Measurements from ENCODE around the gene GAL3ST1. TPM values are rescaled to one million over a fixed set of nuclear protein-coding genes. Genes with fewer than 3 reads are reported as not detected.
"Not testable (repeated sequence)": the region's sequence is repeated elsewhere in the genome, so short reads cannot be mapped to it uniquely, and the experiment has no call there.

GAL3ST1 gene
- total RNA-seq, 2 experiments from 2014 or later = not detected

DNA sequence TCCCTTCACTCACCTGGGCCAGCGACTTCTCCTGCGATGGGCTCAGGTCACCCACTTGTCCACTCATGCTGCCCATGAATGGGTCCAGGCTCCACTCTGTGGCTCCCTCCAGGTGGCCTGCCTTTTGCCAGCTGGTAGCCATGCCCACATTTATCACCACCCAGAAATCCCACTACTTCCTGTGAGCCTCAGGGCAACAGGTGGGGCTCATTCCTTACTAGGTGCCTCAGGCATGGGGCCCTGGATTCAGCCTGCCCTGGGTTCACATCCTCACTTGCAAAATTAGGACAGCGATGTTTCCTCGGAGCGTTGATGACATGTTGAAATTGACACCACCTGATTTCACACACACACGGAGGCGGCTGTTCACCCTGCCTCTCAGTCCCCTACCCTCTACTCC is 27.8 kb downstream of the GAL3ST1 start, which contains the start of gene SEC14L6:
TSS of gene SEC14L6 (minus strand) at position 126 of the 400 bp plus-strand sequence. CDS start at position 67, 59 bp downstream.
- Histone ChIP-seq H4K20me1 (ENCODE audit: insufficient read depth, low read length) (no peaks in the 10 kb centered on the region), H3K4me3 (ENCODE audit: low read depth, low read length, poor library complexity, severe bottlenecking) (no peak within 1 kb of the TSS), H3K9me2 (ENCODE audit: insufficient read depth, low read length) (no peaks in the 10 kb centered on the region), H3K36me3 (ENCODE audit: insufficient read depth, low read length) (no peaks in the 10 kb centered on the region), H2AFZ (ENCODE audit: low read length) (no peak within 1 kb of the TSS), H3K79me2 (ENCODE audit: insufficient read depth, low read depth, low read length) (no peaks in the 10 kb centered on the region), H3K4me2 (ENCODE audit: low read length) (no peak within 1 kb of the TSS), H3K4me1 (ENCODE audit: insufficient read depth, low read length, poor library complexity, severe bottlenecking) (no peaks in the 10 kb centered on the region), H3K9me3 (ENCODE audit: low read length) (no peaks in the 10 kb centered on the region), H3K27ac (ENCODE audit: low read depth, low read length, poor library complexity, severe bottlenecking) (no peak within 1 kb of the TSS)
- intact Hi-C loops (cut with micrococcal nuclease; ENCODE audit: unreplicated experiment) = no loop called here
- BruUV-seq (replicated peaks) = no TSS peak
- POLR2A ChIA-PET = no interaction called here
- no peak for TF ChIP-seq EZH2phosphoT487 (IDR thresholded peaks at IDR 0.05; ENCODE audit: borderline replicate concordance, low read depth, low read length)
- TF ChIP-seq, protein P1, sequence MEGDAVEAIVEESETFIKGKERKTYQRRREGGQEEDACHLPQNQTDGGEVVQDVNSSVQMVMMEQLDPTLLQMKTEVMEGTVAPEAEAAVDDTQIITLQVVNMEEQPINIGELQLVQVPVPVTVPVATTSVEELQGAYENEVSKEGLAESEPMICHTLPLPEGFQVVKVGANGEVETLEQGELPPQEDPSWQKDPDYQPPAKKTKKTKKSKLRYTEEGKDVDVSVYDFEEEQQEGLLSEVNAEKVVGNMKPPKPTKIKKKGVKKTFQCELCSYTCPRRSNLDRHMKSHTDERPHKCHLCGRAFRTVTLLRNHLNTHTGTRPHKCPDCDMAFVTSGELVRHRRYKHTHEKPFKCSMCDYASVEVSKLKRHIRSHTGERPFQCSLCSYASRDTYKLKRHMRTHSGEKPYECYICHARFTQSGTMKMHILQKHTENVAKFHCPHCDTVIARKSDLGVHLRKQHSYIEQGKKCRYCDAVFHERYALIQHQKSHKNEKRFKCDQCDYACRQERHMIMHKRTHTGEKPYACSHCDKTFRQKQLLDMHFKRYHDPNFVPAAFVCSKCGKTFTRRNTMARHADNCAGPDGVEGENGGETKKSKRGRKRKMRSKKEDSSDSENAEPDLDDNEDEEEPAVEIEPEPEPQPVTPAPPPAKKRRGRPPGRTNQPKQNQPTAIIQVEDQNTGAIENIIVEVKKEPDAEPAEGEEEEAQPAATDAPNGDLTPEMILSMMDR (conservative IDR thresholded peaks at IDR 0.05; ENCODE audit: low read length) = no peak
- DNase-seq (ENCODE audit: low spot score) = no peak
- CTCF ChIA-PET (ENCODE audit: unreplicated experiment) = no interaction called here

DNA sequence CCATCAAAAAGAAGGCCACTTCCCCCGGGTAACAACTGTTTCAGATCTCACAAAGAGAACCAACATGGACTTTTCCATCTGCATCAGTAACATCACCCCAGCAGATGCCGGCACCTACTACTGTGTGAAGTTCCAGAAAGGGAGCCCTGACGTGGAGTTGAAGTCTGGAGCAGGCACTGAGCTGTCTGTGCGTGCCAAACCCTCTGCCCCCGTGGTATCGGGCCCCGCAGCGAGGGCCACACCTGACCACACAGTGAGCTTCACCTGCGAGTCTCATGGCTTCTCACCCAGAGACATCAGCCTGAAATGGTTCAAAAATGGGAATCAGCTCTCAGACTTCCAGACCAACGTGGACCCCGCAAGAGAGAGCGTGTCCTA is 31.7 kb downstream of the GAL3ST1 start:
- no peak for DNase-seq (ENCODE audit: low spot score)
- Histone ChIP-seq H3K4me1 (ENCODE audit: insufficient read depth, low read length, poor library complexity, severe bottlenecking) (no peaks in the 10 kb centered on the region), H4K20me1 (ENCODE audit: insufficient read depth, low read length) (no peaks in the 10 kb centered on the region), H3K4me2 (ENCODE audit: low read length) (no peak overlapping the region), H3K4me3 (ENCODE audit: low read depth, low read length, poor library complexity, severe bottlenecking) (no peak overlapping the region), H2AFZ (ENCODE audit: low read length) (no peak overlapping the region), H3K36me3 (ENCODE audit: insufficient read depth, low read length) (no peaks in the 10 kb centered on the region), H3K9me3 (ENCODE audit: low read length) (no peaks in the 10 kb centered on the region), H3K27ac (ENCODE audit: low read depth, low read length, poor library complexity, severe bottlenecking) (no peak overlapping the region), H3K9me2 (ENCODE audit: insufficient read depth, low read length) (no peaks in the 10 kb centered on the region), H3K79me2 (ENCODE audit: insufficient read depth, low read depth, low read length) (no peaks in the 10 kb centered on the region)
- ChIA-PET CTCF (ENCODE audit: unreplicated experiment) (no interaction called here), POLR2A (no interaction called here)
- intact Hi-C loops (cut with micrococcal nuclease; ENCODE audit: unreplicated experiment) = no loop called here
- TF ChIP-seq, protein P1 (conservative IDR thresholded peaks at IDR 0.05; ENCODE audit: low read length) = no peak
- TF ChIP-seq EZH2phosphoT487 (IDR thresholded peaks at IDR 0.05; ENCODE audit: borderline replicate concordance, low read depth, low read length) = no peak
- BruUV-seq (replicated peaks) = no TSS peak

DNA sequence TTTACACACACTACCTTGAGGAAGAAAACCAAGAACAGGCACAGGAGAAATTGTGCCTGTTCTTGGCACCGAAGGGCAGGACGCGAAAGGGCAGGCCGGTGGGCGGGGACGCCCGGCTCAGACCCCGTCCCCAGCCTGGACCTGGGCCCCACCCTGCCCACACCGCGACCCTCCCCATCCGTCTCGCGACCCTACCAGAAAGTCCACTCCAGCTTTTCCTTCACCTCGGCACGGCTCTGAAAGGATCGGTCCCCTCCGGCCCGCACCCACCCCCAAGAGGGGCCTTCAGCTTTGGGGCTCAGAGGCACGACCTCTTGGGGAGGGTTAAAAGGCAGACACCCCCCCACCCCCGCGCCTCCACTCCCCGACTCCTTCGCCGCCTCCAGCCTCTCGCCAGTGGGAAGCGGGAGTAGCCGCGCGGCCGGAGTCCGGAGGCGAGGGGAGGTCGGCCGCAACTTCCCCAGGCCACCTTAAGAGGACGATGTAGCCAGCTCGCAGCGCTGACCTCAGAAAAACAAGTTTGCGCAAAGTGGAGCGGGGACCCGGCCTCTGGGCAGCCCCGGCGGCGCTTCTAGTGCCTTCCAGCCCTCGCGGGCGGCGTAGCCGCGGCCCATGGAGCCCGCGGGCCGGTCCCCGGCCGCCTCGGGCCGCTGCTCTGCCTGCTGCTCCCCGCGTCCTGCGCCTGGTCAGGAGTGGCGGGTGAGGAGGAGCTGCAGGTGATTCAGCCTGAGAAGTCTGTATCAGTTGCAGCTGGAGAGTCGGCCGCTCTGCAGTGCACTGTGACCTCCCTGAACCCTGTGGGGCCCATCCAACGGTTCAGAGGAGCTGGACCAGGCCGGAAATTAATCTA is 32.3 kb downstream of the GAL3ST1 start:
- Histone ChIP-seq H3K4me1 (ENCODE audit: insufficient read depth, low read length, poor library complexity, severe bottlenecking) (no peaks in the 10 kb centered on the region), H2AFZ (ENCODE audit: low read length) (no peak overlapping the region), H3K36me3 (ENCODE audit: insufficient read depth, low read length) (no peaks in the 10 kb centered on the region), H3K9me2 (ENCODE audit: insufficient read depth, low read length) (no peaks in the 10 kb centered on the region), H3K4me3 (ENCODE audit: low read depth, low read length, poor library complexity, severe bottlenecking) (no peak overlapping the region), H4K20me1 (ENCODE audit: insufficient read depth, low read length) (no peaks in the 10 kb centered on the region), H3K79me2 (ENCODE audit: insufficient read depth, low read depth, low read length) (no peaks in the 10 kb centered on the region), H3K9me3 (ENCODE audit: low read length) (no peaks in the 10 kb centered on the region), H3K4me2 (ENCODE audit: low read length) (no peak overlapping the region), H3K27ac (ENCODE audit: low read depth, low read length, poor library complexity, severe bottlenecking) (no peak overlapping the region)
- ChIA-PET CTCF (ENCODE audit: unreplicated experiment) (no interaction called here), POLR2A (no interaction called here)
- TF ChIP-seq EZH2phosphoT487 (IDR thresholded peaks at IDR 0.05; ENCODE audit: borderline replicate concordance, low read depth, low read length) = no peak
- TF ChIP-seq, protein P1 (conservative IDR thresholded peaks at IDR 0.05; ENCODE audit: low read length) = no peak
- no peak for DNase-seq (ENCODE audit: low spot score)
- no TSS peak for BruUV-seq (replicated peaks)
- intact Hi-C loops (cut with micrococcal nuclease; ENCODE audit: unreplicated experiment) = no loop called here

DNA sequence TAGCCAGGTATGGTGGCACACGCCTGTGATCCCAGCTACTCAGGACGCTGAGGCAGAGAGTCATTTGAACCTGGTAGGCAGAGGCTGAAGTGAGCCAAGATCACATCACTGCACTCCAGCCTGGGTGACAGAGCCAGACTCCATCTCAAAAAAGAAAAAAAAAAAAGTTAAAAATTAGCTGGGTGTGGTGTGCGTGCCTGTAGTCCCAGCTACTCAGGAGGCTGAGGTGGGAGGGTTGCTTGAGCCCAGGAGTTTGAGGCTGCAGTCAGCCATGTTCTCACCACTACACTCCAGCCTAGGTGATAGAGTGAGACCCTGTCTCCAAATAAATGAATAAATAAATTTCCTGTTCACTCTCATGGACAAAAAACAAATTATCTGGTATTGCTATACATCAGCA is 33.0 kb downstream of the GAL3ST1 start:
- H2AFZ ChIP-seq (ENCODE audit: low read length); H3K79me2 ChIP-seq (ENCODE audit: insufficient read depth, low read depth, low read length); H3K4me2 ChIP-seq (ENCODE audit: low read length); BruUV-seq (replicated peaks); H3K9me2 ChIP-seq (ENCODE audit: insufficient read depth, low read length); H3K36me3 ChIP-seq (ENCODE audit: insufficient read depth, low read length); H3K4me1 ChIP-seq (ENCODE audit: insufficient read depth, low read length, poor library complexity, severe bottlenecking); H3K27ac ChIP-seq (ENCODE audit: low read depth, low read length, poor library complexity, severe bottlenecking); H4K20me1 ChIP-seq (ENCODE audit: insufficient read depth, low read length); intact Hi-C loops (cut with micrococcal nuclease; ENCODE audit: unreplicated experiment); CTCF ChIA-PET (ENCODE audit: unreplicated experiment); DNase-seq (ENCODE audit: low spot score); H3K9me3 ChIP-seq (ENCODE audit: low read length); H3K4me3 ChIP-seq (ENCODE audit: low read depth, low read length, poor library complexity, severe bottlenecking): not testable (repeated sequence)
- POLR2A ChIA-PET = interaction anchor here (0.5 to 0.7 kb wide), 2 partner anchors 511 to 845 kb away, joined by 3 read pairs; no protein-coding TSS in a partner anchor
